ENCODE data around the gene BCAP29.

DNA sequence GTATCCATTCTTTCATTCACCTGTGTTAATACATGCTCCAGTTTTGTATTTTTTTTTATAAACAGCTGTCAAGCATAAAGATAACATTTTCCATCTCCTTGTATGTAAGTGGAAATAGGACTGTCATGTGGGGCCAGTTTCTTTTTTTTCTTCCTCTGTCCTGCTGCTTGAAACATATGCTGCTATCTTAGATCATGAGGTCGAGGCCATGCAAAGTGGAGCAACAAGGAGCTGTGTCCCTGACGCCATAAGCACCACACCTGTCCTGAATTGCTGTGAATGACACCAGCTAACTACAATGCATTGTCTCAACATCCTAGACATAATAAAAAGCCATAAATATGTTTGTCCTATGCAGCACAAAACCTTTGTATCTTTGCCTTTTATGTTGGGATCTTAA lies 42.8 kb downstream of the BCAP29 start:
- TF ChIP-seq, protein P1, sequence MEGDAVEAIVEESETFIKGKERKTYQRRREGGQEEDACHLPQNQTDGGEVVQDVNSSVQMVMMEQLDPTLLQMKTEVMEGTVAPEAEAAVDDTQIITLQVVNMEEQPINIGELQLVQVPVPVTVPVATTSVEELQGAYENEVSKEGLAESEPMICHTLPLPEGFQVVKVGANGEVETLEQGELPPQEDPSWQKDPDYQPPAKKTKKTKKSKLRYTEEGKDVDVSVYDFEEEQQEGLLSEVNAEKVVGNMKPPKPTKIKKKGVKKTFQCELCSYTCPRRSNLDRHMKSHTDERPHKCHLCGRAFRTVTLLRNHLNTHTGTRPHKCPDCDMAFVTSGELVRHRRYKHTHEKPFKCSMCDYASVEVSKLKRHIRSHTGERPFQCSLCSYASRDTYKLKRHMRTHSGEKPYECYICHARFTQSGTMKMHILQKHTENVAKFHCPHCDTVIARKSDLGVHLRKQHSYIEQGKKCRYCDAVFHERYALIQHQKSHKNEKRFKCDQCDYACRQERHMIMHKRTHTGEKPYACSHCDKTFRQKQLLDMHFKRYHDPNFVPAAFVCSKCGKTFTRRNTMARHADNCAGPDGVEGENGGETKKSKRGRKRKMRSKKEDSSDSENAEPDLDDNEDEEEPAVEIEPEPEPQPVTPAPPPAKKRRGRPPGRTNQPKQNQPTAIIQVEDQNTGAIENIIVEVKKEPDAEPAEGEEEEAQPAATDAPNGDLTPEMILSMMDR (optimal IDR thresholded peaks at IDR 0.05 in 1 of 3, IDR thresholded peaks at IDR 0.05 in 1 of 3, conservative IDR thresholded peaks at IDR 0.05 in 1 of 3; ENCODE audit: extremely low read depth in 1 of 3, insufficient read depth in 2 of 3, low read length in 3 of 3), result no peak
- no peak for TF ChIP-seq EZH2 (IDR thresholded peaks at IDR 0.05; ENCODE audit: low read length)
